Pancreas (tissue), 10 donors: Measurements from ENCODE around the gene RAB33A. TPM values are rescaled to one million over a fixed set of nuclear protein-coding genes. Genes with fewer than 3 reads are reported as not detected.

ENCODE experiments used
- ATAC-seq, 4 donors: fragments of 200-7000 bp; cut with Tn5 transposase; one replicate each; pipeline versions ENCODE4 v1.8.0 to v1.9.1; 2020; ENCODE audit warnings: mild to moderate bottlenecking in 4 of 4, moderate library complexity in 4 of 4
- DNase-seq, 6 donors: peaks; one replicate each; pipeline ENCODE4 v3.0.0-alpha.2; 2020
- FAIRE-seq: peaks from 2 replicates; lab custom pipeline; 2012; peaks lifted over from hg19 to GRCh38; lab: Jason Lieb, UNC
- H3K27ac ChIP-seq, 4 donors: fragments of 200-600 bp; sonication (generic); 1 replicate in 3 of 4; 2 replicates in 1 of 4; pipeline versions ENCODE4 v1.5.0 to v1.8.0; 2020
- H3K27me3 ChIP-seq, 4 donors: fragments of 200-600 bp; one replicate each; pipeline ENCODE4 v1.8.0; 2021
- H3K36me3 ChIP-seq, 3 donors: fragments of 200-600 bp; sonication (generic) in 1 of 3; one replicate each; pipeline versions ENCODE4 v1.5.0 to v1.8.0; 2020 to 2021
- H3K4me1 ChIP-seq, 3 donors: fragments of 200-600 bp; one replicate each; pipeline ENCODE4 v1.8.0; 2021
- H3K4me3 ChIP-seq, 4 donors: fragments of 200-600 bp; sonication (generic) in 2 of 4; one replicate each; pipeline versions ENCODE4 v1.5.0 to v1.8.0; 2020 to 2021
- H3K9me3 ChIP-seq, 4 donors: fragments of 200-600 bp; one replicate each; pipeline ENCODE4 v1.8.0; 2021
- WGBS, 2 donors: extraction: QIAGEN DNeasy Blood & Tissue Kit; methylation state at CpG; one replicate each; pipeline ENCODE4 v1.1.7; 2013; 5-methylcytosine and 5-hydroxymethylcytosine counted together
- intact Hi-C, 3 donors: fragments of 100-400 bp; cut with DNase I; formaldehyde crosslinking; loops; one replicate each; pipeline versions ENCODE4 v1.11.1 to v1.14.2; 2022
- polyA plus RNA-seq, 2 donors: library from polyadenylated mRNA; stranded (reverse); fragments of 200-250 nt; gene quantifications; one replicate each; pipeline ENCODE4 v1.2.3, GENCODE V29; 2013
- total RNA-seq, 6 donors: library from RNA; stranded (reverse); fragmentation: NEBNext Ultra II Directional in 4 of 6; extraction: Animal tissue kit (Norgen Biotek cat#: 25700) in 4 of 6; gene quantifications; one replicate each; pipeline versions ENCODE4 v1.2.1 to v1.2.4, GENCODE V29; 2021 to 2023
- TF ChIP-seq, protein P1 (sequence below), 4 donors: fragments of 200-600 bp; sonication (generic) in 3 of 4; IDR thresholded peaks; one replicate each; pipeline versions ENCODE4 v1.5.0 to v1.8.0; 2021; ENCODE audit warnings: antibody characterized with exemption in 4 of 4
- donor health status: healthy with polysubstance abuse.
- donor health status: DM: no; HTN: no; CAD: no; lungs with moderate emphysema.
- donor health status: DM: no; HTN: no; CAD: no.
- donor health status: control.
- donor health status: control.
- donor health status: Bipolar disorder and iron deficiency.
- donor health status: DM: yes; HTN: yes; CAD: no.
- donor health status: DM: no; HTN: no; CAD: no.
- donor health status: DM: no; HTN: no; CAD: no.
- donor health status: DM: yes; HTN: yes; CAD: no.

Gene RAB33A
- total and polyA plus RNA-seq, 8 donors, result 0.17 to 0.38 (median 0.23) TPM; not detected in 5

DNA sequence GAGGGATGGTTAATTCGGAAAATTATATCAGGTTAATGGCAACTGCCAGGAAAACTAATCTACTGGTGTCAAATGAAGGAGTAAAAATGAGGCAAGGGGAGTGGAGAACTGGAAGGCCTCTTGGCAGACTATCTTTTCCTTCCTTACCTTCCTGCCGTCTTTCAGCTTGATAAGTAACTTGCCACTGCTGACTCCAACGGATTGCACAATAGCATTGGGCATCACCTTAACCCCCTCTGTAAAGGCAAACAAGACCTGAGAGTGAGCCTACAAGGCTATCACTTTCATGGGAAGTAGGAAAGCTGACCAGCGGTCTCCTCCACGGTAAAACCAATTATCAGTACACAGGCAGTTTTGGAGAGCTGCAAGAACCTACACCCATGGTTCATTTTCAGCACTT is 35.3 kb upstream of the RAB33A start:
- Histone ChIP-seq H3K9me3 (no peaks in the 10 kb centered on the region), H3K36me3 (peaks cover 0 to 22% (median 4%) of the 10 kb centered on the region in 3 donors), H3K27me3 (no peaks in the 10 kb centered on the region), H3K4me1 (no peaks in the 10 kb centered on the region), H3K4me3 (no peak overlapping the region), H3K27ac (no peak overlapping the region)
- no peak for ATAC-seq
- TF ChIP-seq, protein P1, sequence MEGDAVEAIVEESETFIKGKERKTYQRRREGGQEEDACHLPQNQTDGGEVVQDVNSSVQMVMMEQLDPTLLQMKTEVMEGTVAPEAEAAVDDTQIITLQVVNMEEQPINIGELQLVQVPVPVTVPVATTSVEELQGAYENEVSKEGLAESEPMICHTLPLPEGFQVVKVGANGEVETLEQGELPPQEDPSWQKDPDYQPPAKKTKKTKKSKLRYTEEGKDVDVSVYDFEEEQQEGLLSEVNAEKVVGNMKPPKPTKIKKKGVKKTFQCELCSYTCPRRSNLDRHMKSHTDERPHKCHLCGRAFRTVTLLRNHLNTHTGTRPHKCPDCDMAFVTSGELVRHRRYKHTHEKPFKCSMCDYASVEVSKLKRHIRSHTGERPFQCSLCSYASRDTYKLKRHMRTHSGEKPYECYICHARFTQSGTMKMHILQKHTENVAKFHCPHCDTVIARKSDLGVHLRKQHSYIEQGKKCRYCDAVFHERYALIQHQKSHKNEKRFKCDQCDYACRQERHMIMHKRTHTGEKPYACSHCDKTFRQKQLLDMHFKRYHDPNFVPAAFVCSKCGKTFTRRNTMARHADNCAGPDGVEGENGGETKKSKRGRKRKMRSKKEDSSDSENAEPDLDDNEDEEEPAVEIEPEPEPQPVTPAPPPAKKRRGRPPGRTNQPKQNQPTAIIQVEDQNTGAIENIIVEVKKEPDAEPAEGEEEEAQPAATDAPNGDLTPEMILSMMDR (IDR thresholded peaks at IDR 0.05), result no peak
- no peak for DNase-seq
- 53 to 57% methylated on average over 5 of the region's 5 CpGs for WGBS, 2 donors
- intact Hi-C loops, result no loop called here
- no peak for FAIRE-seq

DNA sequence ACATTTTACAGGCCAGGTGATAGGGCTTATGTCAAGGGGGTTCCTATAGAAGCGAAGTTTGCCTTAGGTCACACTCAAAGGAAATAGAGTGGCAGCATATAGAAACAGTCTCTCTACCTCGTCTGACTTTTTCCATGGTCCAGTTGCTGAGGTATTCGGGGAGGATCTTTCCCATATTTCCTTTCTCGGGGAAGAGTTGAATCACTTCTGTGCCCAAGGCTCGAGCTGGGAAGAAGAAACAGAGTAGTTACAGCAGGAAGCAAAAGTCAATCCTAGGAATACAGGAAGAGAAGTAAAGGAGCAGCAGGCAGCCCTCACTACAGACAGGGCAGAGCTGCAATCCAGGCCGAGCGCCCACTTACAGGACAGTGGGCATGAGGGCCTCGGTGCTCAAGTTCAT is 34.8 kb upstream of the RAB33A start:
- Histone ChIP-seq H3K27me3 (no peaks in the 10 kb centered on the region), H3K4me1 (no peaks in the 10 kb centered on the region), H3K9me3 (no peaks in the 10 kb centered on the region), H3K4me3 (no peak overlapping the region), H3K27ac (no peak overlapping the region), H3K36me3 (peaks cover 0 to 22% (median 4%) of the 10 kb centered on the region in 3 donors)
- intact Hi-C loops, result no loop called here
- TF ChIP-seq, protein P1 (IDR thresholded peaks at IDR 0.05), result no peak
- ATAC-seq, result no peak
- FAIRE-seq, result no peak
- WGBS, 2 donors, result 70 to 91% methylated on average over 8 of the region's 8 CpGs
- no peak for DNase-seq

DNA sequence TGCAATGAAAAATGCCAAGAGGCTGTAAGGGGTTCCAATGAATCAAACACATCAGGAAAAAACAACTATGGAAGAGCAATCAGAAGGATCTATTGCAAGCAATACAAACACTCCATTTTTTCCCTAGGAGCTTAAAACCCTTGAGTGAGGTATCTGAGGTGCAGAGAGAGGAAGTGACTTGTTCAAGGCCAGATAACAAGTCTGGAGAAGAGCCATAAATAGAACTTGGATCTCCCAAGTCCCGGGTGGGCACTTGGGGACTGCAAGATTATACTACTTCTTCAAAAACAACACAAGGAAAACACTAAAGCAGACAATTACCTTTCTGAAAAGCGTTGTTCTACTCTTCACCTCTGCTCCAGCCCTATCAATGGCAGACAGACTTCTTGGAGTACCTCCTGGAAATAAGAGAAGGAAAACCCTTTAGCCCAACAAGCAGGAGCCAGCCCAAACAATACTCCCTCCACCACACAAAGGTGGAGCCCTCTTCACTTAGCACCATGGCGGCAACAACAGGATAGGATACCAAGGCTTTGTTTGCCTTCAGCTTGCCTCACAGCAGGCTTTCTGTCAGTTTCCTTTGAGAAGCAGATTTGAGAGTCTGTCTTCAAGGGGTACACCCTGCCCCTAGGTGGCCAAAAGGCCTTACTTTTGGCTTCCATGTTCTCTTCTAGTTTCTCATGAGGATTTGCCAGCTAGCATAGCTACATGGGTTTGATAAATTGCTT is 32.1 kb upstream of the RAB33A start:
- Histone ChIP-seq H3K4me1 (no peaks in the 10 kb centered on the region), H3K27me3 (no peaks in the 10 kb centered on the region), H3K9me3 (no peaks in the 10 kb centered on the region), H3K36me3 (peaks cover 0 to 22% (median 4%) of the 10 kb centered on the region in 3 donors), H3K27ac (no peak overlapping the region), H3K4me3 (no peak overlapping the region)
- DNase-seq, result no peak
- ATAC-seq, result no peak
- intact Hi-C loops, result no loop called here
- WGBS, 2 donors, result 42 to 50% methylated on average over 3 of the region's 3 CpGs
- no peak for FAIRE-seq
- TF ChIP-seq, protein P1 (IDR thresholded peaks at IDR 0.05), result no peak

DNA sequence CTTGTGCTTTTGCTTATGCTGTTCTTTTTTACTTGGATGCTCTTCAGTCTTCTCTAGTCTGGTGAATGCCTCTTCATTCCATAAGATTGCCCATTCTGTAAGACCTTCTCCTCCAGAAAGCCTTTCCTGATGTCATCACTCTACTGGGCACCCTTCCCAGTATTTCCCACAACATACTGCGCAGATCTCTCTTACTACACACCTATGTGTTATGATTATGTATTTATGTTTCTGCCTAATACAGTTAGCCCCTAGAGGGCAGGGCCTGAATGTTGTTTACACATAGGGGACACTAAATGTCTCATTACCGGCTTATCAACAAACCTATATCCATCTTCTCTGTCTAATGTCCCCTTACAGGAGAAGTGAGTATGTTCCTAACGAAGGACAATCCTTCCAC is 27.3 kb upstream of the RAB33A start:
- no peaks in the 10 kb centered on the region for H3K27me3 ChIP-seq
- intact Hi-C loops, result no loop called here
- H3K36me3 ChIP-seq, result peaks cover 0 to 3% (median 0%) of the 10 kb centered on the region in 3 donors
- H3K4me1 ChIP-seq, result no peaks in the 10 kb centered on the region
- H3K4me3 ChIP-seq, result no peak overlapping the region
- DNase-seq, result no peak
- TF ChIP-seq, protein P1 (IDR thresholded peaks at IDR 0.05), result no peak
- 79 to 81% methylated on average over 3 of the region's 3 CpGs for WGBS, 2 donors
- FAIRE-seq, result no peak
- no peak for ATAC-seq
- no peaks in the 10 kb centered on the region for H3K9me3 ChIP-seq
- H3K27ac ChIP-seq, result no peak overlapping the region

DNA sequence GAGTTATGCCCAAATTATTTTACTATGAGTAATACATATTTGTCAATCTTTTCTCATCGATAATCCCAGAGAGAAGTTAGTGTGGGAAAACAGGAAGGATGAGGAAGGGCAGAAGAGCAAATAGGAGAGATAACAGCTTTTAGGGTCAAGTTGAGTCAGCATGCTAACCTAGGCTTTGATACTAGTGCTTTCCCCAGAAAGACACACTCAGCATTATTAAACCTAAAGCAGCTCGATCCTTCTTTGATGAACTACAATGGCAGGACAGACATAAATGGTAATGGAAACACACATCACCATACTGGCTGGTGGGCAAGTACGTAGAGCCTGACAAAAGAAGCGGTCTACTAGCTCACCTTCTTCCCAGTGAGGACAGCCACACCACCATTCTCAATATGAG is 26.6 kb upstream of the RAB33A start:
- no peaks in the 10 kb centered on the region for H3K9me3 ChIP-seq
- intact Hi-C loops, result no loop called here
- H3K27ac ChIP-seq, result no peak overlapping the region
- DNase-seq (no peak), FAIRE-seq (no peak), ATAC-seq (no peak)
- no peaks in the 10 kb centered on the region for H3K4me1 ChIP-seq
- TF ChIP-seq, protein P1 (IDR thresholded peaks at IDR 0.05), result no peak
- H3K27me3 ChIP-seq, result no peaks in the 10 kb centered on the region
- H3K4me3 ChIP-seq, result no peak overlapping the region
- H3K36me3 ChIP-seq, result peaks cover 0 to 3% (median 0%) of the 10 kb centered on the region in 3 donors
- WGBS, 2 donors, result 77 to 99% methylated on average over 4 of the region's 4 CpGs
